Keratinocyte (primary cell): ENCODE measurements around the gene MRPS10. TPM values are rescaled to one million over a fixed set of nuclear protein-coding genes. Genes with fewer than 3 reads are reported as not detected.

ENCODE experiments used
- DNase-seq: peaks from one replicate; pipeline ENCODE4 v3.0.0-alpha.2; 2011; ENCODE audit warnings: low read depth, missing footprints, low spot score
- FAIRE-seq: peaks from 2 replicates; lab custom pipeline; 2011; peaks lifted over from hg19 to GRCh38; lab: Jason Lieb, UNC
- H2AFZ ChIP-seq: 2 replicates; pipeline ENCODE4 v1.6.0; 2012; ENCODE audit warnings: low read length, control low read depth, inconsistent platforms; ENCODE audit not compliant: control insufficient read depth
- H3K27ac ChIP-seq: 2 replicates; pipeline ENCODE4 v1.5.1; 2011; ENCODE audit warnings: low read length; ENCODE audit not compliant: control insufficient read depth, insufficient read depth
- H3K27me3 ChIP-seq: 3 replicates; pipeline ENCODE4 v1.6.0; 2011; ENCODE audit warnings: low read length; ENCODE audit not compliant: control insufficient read depth, insufficient read depth; ENCODE audit errors: extremely low read depth
- H3K36me3 ChIP-seq, 2 experiments: 2 replicates in 1 of 2; 3 replicates in 1 of 2; pipeline ENCODE4 v1.5.1; 2011; ENCODE audit warnings: low read length in 2 of 2, mild to moderate bottlenecking in 1 of 2; ENCODE audit not compliant: control insufficient read depth in 2 of 2, insufficient read depth in 2 of 2; ENCODE audit errors: extremely low read depth in 1 of 2
- H3K4me1 ChIP-seq: 3 replicates; pipeline ENCODE4 v1.5.1; 2011; ENCODE audit warnings: low read length; ENCODE audit not compliant: control insufficient read depth, insufficient read depth; ENCODE audit errors: extremely low read depth
- H3K4me2 ChIP-seq: 3 replicates; pipeline ENCODE4 v1.6.0; 2011; ENCODE audit warnings: low read depth, low read length; ENCODE audit not compliant: control insufficient read depth, insufficient read depth; ENCODE audit errors: extremely low read depth
- H3K4me3 ChIP-seq, 3 experiments: fragments of 200-600 bp in 1 of 3; sonication (generic) in 1 of 3; 2 replicates in 2 of 3; 3 replicates in 1 of 3; pipeline ENCODE4 v1.5.1; 2011 to 2016; ENCODE audit warnings: low read length in 3 of 3, mild to moderate bottlenecking in 3 of 3, control low read depth in 2 of 3, inconsistent platforms in 1 of 3, low read depth in 1 of 3, mixed read lengths in 1 of 3, mixed run types in 1 of 3, moderate library complexity in 1 of 3; ENCODE audit not compliant: control insufficient read depth in 2 of 3, insufficient read depth in 2 of 3; ENCODE audit errors: extremely low read depth in 1 of 3
- H3K79me2 ChIP-seq: 2 replicates; pipeline ENCODE4 v1.6.0; 2012; ENCODE audit warnings: low read length; ENCODE audit not compliant: control insufficient read depth, insufficient read depth
- H3K9ac ChIP-seq: 3 replicates; pipeline ENCODE4 v1.6.0; 2011; ENCODE audit warnings: low read length; ENCODE audit not compliant: control insufficient read depth, insufficient read depth; ENCODE audit errors: extremely low read depth
- H3K9me1 ChIP-seq: 3 replicates; pipeline ENCODE4 v1.6.0; 2011; ENCODE audit warnings: low read length; ENCODE audit not compliant: control insufficient read depth, insufficient read depth; ENCODE audit errors: extremely low read depth
- H3K9me3 ChIP-seq: 2 replicates; pipeline ENCODE4 v1.5.1; 2012; ENCODE audit warnings: low read depth, low read length; ENCODE audit not compliant: control insufficient read depth
- H4K20me1 ChIP-seq: 3 replicates; pipeline ENCODE4 v1.6.0; 2011; ENCODE audit warnings: low read length; ENCODE audit not compliant: control insufficient read depth, insufficient read depth; ENCODE audit errors: extremely low read depth
- CTCF ChIP-seq, 3 experiments: IDR thresholded peaks in 1 of 3; conservative IDR thresholded peaks in 1 of 3; optimal IDR thresholded peaks in 1 of 3; 2 replicates in 2 of 3; 3 replicates in 1 of 3; pipeline versions ENCODE3 to v1.5.1; 2011; ENCODE audit warnings: low read length in 3 of 3, mild to moderate bottlenecking in 3 of 3, moderate library complexity in 2 of 3, control low read depth in 1 of 3, inconsistent platforms in 1 of 3; ENCODE audit not compliant: insufficient read depth in 2 of 3; ENCODE audit errors: extremely low read depth in 1 of 3
- EZH2 ChIP-seq: IDR thresholded peaks from one replicate; pipeline ENCODE4 v1.6.1; 2012; ENCODE audit warnings: inconsistent platforms, mild to moderate bottlenecking, low read length, moderate library complexity
- dilution Hi-C: fragments of 300-500 bp; cut with MboI; formaldehyde crosslinking; loops from one replicate; pipeline ENCODE4 v1.7.0; 2020; ENCODE audit warnings: low sequenced_read_pairs; ENCODE audit not compliant: extremely low pct_ligation_motif_present
- polyA plus RNA-seq, 5 experiments: library from polyadenylated mRNA; depleted of rRNA in 3 of 5; stranded (reverse) in 3 of 5; stranded (forward) in 1 of 5; unstranded in 1 of 5; fragments of >200 nt; gene quantifications; 1 replicate in 1 of 5; 2 replicates in 3 of 5; 3 replicates in 1 of 5; pipeline versions ENCODE4 v1.2.1 to v1.2.3, GENCODE V29; 2011 to 2012; ENCODE audit warnings: missing spikeins in 2 of 5, low read depth in 1 of 5, low replicate concordance in 1 of 5

Gene MRPS10
- polyA plus RNA-seq, 1 donor (not counting 4 experiments of a cell fraction or from before 2014, with no cell fraction given): 80.1 TPM

- Histone ChIP-seq H3K79me2 (no peaks in the 10 kb centered on the region), H3K4me2 (no peak overlapping the region), H3K27me3 (no peaks in the 10 kb centered on the region), H3K4me1 (peaks cover 36% of the 10 kb centered on the region), H3K27ac (no peak overlapping the region), H4K20me1 (no peaks in the 10 kb centered on the region), H3K9ac (no peak overlapping the region), H3K36me3 (peaks cover 9 to 11% of the 10 kb centered on the region in 2 experiments), H2AFZ (no peak overlapping the region), H3K9me3 (no peaks in the 10 kb centered on the region), H3K9me1 (no peaks in the 10 kb centered on the region), H3K4me3 (no peak overlapping the region)
- TF ChIP-seq CTCF (optimal IDR thresholded peaks at IDR 0.05 in 1 of 3, IDR thresholded peaks at IDR 0.05 in 1 of 3, conservative IDR thresholded peaks at IDR 0.05 in 1 of 3; ENCODE audit: extremely low read depth in 1 of 3, insufficient read depth in 2 of 3, low read length in 3 of 3): no peak
- no peak for TF ChIP-seq EZH2
- FAIRE-seq (no peak), DNase-seq (no peak)
- dilution Hi-C loops: no loop called here
Measured at GRCh38 chr6:42229506-42230119, 12.0 kb upstream of the MRPS10 start.

- no peak overlapping the region for H3K27ac ChIP-seq
Measured at GRCh38 chr6:42228305-42228704, 10.6 kb upstream of the MRPS10 start.

More at GRCh38 chr6:42228305-42228704, 10.6 kb upstream of the MRPS10 start:
- H3K36me3 ChIP-seq: peaks cover 7 to 11% of the 10 kb centered on the region in 2 experiments
- H3K9ac ChIP-seq: no peak overlapping the region
- H3K4me2 ChIP-seq: no peak overlapping the region
- H4K20me1 ChIP-seq: no peaks in the 10 kb centered on the region
- no peaks in the 10 kb centered on the region for H3K79me2 ChIP-seq
- dilution Hi-C loops: no loop called here
- no peak for DNase-seq
- H3K4me1 ChIP-seq: peaks cover 43% of the 10 kb centered on the region
- H3K4me3 ChIP-seq: no peak overlapping the region
- FAIRE-seq: no peak
- no peak overlapping the region for H2AFZ ChIP-seq
- no peaks in the 10 kb centered on the region for H3K9me1 ChIP-seq
- no peaks in the 10 kb centered on the region for H3K9me3 ChIP-seq
- no peak for TF ChIP-seq CTCF (optimal IDR thresholded peaks at IDR 0.05 in 1 of 3, IDR thresholded peaks at IDR 0.05 in 1 of 3, conservative IDR thresholded peaks at IDR 0.05 in 1 of 3; ENCODE audit: extremely low read depth in 1 of 3, insufficient read depth in 2 of 3, low read length in 3 of 3)
- H3K27me3 ChIP-seq: no peaks in the 10 kb centered on the region
